ENCODE data around the gene RELN.

- TF ChIP-seq CTCF (IDR thresholded peaks at IDR 0.05) (no peak), POLR2A (IDR thresholded peaks at IDR 0.05) (no peak)
These were observed 238.1 kb downstream of the RELN start for GRCh38 chr7:103751311-103751880.
